NCI-H1417 treated with DMSO at 0.1 percent for 48 hours (cell line): ENCODE data around the gene MSH2.
"Not testable (repeated sequence)": the region's sequence is repeated elsewhere in the genome, so short reads cannot be mapped to it uniquely, and the experiment has no call there.

Source experiments
- DNase-seq: peaks from one replicate; lab custom pipeline; 2025; lab: John Stamatoyannopoulos, UW

MSH2 gene

GRCh38 chr2:47402805-47403608, at the start of gene MSH2:
Gene MSH2 (plus strand): TSS chr2:47403156. CDS start chr2:47403192, 36 bp downstream.
- peak; percentile 97 for DNase-seq

GRCh38 chr2:47354013-47354847, 48.7 kb upstream of the MSH2 start:
- DNase-seq, result no peak

- DNase-seq, result no peak
Observed at GRCh38 chr2:47354848-47355204, 48.1 kb upstream of the MSH2 start.

GRCh38 chr2:47357483-47357882, 45.5 kb upstream of the MSH2 start:
- no peak for DNase-seq

- no peak for DNase-seq
Observed at GRCh38 chr2:47359375-47359868, 43.5 kb upstream of the MSH2 start.

GRCh38 chr2:47360283-47360682, 42.7 kb upstream of the MSH2 start:
- DNase-seq, result no peak

- no peak for DNase-seq
Observed at GRCh38 chr2:47360927-47361326, 42.0 kb upstream of the MSH2 start.

DNA sequence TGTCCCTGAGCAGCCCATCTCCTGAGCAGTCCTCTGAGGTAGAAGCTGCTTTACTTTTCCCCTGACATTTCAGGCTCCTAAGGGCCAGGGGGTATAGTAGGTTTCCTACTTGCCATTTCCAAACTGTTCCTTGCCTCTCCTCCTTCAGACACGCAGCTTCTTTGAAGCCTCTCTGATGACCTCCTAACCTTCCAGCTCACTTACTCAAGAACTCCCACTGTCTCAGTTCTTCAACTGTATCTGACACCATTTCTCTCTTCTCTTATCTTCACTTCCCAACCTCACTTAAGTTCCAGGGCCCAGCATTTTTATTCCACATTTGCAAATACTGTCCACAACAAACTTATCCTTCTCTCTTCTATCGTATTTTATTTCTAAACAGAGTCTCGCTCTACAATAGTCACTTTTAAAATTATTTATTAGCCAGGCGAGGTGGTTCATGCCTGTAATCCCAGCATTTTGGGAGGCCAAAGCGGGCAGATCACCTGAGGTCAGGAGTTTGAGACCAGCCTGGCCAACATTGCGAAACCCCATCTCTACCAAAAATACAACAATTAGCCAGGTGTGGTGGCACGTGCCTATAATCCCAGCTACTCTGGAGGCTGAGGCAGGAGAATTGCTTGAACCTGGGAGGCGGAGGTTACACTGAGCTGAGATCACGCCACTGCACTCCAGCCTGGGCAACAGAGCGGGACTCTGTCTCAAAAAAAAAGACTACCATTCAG, 41.3 kb upstream of the MSH2 start:
- DNase-seq, result not testable (repeated sequence)

- DNase-seq, result no peak
Observed at GRCh38 chr2:47373747-47374146, 29.2 kb upstream of the MSH2 start.

DNA sequence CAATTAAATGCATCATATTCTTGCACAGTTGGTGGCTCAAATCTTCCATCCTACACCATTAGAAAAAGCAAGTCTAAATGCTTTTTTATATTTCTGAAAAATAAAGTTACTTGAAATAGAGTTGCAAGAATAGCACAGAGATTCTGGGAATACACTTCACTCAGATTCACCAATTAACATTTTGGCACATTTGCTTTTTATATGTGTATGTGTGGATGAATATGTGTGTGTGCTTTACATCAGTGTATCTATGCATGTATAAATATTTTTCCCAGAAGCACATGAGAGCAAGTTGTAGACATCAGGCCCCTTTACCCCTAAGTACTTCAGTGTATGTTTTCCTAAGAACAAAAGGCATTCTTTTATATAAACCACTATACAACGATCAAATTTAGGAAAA, 27.6 kb upstream of the MSH2 start:
- DNase-seq, result no peak

- DNase-seq, result no peak
Observed at GRCh38 chr2:47379384-47379783, 23.6 kb upstream of the MSH2 start.

- DNase-seq, result no peak
Observed at GRCh38 chr2:47381408-47381807, 21.5 kb upstream of the MSH2 start.

GRCh38 chr2:47386551-47386950, 16.4 kb upstream of the MSH2 start:
- no peak for DNase-seq

DNA sequence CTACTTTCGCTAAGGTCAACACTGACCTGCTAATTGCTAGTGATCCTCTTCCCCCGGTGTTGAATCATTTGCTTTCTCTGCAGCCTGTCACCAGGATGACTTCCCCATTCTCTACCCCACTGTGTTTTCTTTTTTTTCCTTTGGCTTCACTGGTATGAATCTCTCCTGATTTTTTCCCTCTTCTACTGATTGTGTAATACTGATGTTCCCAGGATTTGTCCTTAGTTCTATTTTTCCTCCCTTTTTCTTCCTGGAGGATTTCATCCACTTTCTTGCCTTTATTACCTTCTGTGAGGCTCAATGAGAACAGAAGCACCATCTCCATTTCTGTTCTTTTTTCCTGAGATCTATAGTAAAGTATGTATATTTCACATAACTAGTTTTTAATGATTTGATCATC, 14.1 kb upstream of the MSH2 start:
- DNase-seq, result no peak

DNA sequence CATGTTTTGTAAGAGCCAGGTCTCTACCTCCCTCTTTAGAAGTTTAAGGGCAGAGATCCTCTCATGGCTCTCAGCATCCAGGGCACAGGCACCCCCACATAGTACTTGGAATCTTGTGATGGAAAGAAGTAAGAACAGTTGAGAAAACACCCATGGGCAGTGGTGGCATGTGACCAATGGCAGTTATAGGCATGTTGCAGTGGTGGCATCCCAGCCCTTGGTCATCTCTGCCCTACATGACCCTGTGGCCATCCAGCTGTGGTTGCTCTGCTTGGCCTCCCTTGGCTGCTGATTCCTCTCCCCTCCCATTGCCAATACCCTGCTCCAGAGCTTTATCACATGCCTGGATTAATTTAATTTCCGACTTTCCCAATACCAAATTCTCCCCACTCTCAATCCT, 13.3 kb upstream of the MSH2 start:
- DNase-seq, result no peak

GRCh38 chr2:47401789-47402554, 984 bp upstream of the MSH2 start:
- DNase-seq, result no peak

DNA sequence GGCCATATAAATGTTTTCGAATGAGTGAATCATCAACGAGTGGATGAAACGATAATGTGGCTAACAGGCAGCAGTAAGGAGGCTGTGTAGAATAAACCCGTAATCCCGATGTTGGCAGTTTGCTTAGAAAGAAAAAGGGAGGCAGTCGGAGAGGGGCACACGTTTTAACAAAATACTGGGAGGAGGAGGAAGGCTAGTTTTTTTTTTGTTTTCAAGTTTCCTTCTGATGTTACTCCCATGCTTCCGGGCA, 476 bp upstream of the MSH2 start:
- DNase-seq, result no peak

DNA sequence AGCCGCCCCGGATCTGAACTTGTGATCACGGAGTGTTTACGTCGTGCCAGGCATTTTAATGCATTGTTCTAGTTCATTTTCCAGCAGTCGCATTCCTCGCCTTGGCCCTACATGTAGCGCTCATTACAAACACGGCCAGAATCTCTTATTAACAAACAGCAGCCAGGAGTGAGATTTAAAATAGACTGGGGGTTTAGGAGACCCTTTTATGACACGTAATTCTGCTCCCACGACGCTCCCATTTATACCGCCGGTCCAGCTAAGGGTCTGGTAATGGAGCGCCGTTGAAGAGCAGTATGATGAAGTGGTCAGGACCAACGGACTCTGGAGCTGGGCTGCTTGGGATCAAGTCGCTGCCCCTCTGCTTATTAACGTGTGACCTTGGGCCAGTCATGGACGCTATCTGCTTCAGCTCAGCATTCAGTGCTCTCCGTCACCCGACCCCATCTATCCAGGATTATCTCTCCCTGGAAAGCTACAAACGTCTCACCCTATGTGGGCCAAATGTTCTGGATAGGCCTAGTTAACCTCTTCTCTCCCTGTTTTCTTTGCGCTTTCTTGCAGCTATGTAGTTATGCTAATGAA, 745 bp downstream of the MSH2 start:
- no peak for DNase-seq

DNA sequence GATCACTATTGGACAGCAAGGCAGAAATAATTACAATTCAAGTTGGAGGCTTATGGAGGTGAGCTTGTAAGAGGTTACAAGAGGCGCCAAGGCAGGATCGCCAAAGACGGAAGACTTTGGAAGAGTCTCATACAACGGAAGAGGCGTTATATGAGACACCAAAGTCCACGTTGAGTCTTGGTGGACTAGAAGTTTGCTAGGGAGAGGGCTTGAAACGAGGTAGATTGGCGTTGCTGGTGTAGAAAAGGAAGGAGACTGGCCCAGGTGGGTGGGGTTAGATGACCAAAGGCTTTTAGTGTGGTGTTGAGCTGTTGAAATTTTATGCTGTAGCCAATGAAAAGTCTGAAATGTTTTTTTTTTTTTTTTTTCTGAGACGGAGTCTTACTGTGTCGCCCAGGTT, 1.4 kb downstream of the MSH2 start:
- no peak for DNase-seq

DNA sequence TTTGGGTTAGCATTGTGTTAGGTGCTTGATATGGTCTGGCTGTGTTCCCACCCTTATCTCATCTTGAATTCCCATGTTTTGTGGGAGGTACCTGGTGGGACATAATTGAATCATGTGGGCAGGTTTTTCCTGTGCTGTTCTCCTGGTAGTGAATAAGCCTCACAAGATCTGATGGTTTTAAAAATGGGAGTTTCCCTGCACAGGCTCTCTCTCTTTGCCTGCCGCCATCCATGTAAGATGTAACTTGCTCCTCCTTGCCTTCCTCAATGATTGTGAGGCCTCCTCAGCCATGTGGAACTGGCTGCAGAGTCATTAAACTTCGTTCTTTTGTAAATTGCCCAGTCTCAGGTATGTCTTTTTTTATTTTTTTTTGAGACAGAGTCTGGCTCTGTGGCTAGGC, 2.8 kb downstream of the MSH2 start:
- DNase-seq, result no peak

DNA sequence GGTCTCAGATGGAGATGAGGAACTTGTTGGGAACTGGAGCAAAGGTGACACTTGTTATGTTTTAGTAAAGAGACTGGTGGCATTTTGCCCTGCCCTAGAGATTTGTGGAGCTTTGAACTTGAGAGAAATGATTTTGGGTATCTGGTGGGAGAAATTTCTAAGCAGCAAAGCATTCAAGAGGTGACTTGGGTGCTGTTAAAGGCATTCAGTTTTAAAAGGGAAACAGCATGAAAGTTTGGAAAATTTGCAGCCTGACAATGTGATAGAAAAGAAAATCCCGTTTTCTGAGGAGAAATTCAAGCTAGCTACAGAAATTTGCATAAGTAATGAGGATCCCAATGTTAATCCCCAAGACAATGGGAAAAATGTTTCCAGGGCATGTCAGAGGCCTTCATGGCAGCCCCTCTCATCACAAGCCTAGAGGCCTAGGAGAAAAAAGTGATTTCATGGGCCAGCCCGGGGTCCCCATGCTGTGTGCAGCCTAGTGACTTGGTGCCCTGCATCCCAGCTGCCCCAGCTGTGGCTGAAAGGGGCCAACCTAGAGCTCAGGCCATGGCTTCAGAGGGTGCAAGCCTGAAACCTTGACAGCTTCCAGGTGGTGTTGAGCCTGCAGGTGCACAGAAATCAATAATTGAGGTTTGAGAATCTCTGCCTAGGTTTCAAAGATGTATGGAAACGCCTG, 3.8 kb downstream of the MSH2 start:
- not testable (repeated sequence) for DNase-seq
